GM18517 (cell line): ENCODE measurements around the gene FIGNL1.
A peak's percentile ranks its signal among the peaks of the same experiment; 100 is the strongest.

Source experiments
- ATAC-seq: cut with Tn5 transposase; IDR thresholded peaks from one replicate; pipeline ENCODE4 v1.9.1; 2021; ENCODE audit warnings: mild to moderate bottlenecking, moderate library complexity; ENCODE audit not compliant: unreplicated experiment

FIGNL1 gene

GRCh38 chr7:50431316-50431715, 18.8 kb downstream of the FIGNL1 start:
- no peak for ATAC-seq

DNA sequence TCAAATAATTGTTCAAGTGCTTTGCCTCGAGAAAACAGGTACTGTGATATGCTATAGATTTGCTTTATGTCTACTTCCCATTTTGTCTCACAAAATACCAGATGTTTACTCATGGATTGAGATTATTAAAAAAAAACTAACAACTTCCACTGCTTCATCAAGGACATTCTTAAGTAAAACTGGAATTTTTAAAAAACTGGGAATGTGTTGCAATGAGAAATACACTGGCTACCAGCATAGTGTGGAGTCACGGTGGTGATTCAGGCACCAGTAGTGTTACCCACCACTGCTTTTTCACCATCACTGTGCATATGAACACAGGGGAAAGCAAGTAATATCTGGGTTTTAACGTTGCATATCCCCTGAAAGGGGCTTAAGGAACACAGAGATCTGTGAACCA, 21.2 kb downstream of the FIGNL1 start:
- no peak for ATAC-seq

GRCh38 chr7:50427518-50427917, 22.6 kb downstream of the FIGNL1 start:
- no peak for ATAC-seq

GRCh38 chr7:50426280-50427045, 23.7 kb downstream of the FIGNL1 start:
- ATAC-seq, result no peak

- ATAC-seq, result no peak
These were observed 24.8 kb downstream of the FIGNL1 start for GRCh38 chr7:50425318-50425717.

GRCh38 chr7:50423860-50424259, 26.3 kb downstream of the FIGNL1 start:
- ATAC-seq, result no peak

DNA sequence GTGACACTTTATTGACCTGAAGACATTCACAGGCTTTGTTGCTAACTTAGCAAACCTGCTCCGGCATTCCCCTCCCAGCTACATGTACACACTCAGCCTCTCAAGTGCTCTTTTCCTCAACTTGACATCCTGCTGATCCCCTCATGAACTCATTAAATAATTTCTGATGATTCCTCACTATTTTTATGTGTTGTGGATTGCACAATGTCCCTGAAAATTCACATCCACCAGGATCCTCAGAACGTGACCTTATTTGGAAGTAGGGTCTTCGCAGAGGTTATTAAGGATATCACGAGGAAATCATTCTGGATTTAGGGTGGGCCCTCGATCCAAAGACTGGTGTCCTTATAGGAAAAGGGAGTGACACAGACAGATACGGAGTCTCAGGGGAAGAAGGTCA, 27.3 kb downstream of the FIGNL1 start:
- no peak for ATAC-seq

- ATAC-seq, result no peak
These were observed 29.1 kb downstream of the FIGNL1 start for GRCh38 chr7:50421043-50421442.

GRCh38 chr7:50418526-50419290, 31.4 kb downstream of the FIGNL1 start:
- no peak for ATAC-seq

- peak; percentile 88 for ATAC-seq
These were observed 32.0 kb downstream of the FIGNL1 start for GRCh38 chr7:50418086-50418515.

- ATAC-seq, result peak; percentile 76
These were observed 33.5 kb downstream of the FIGNL1 start for GRCh38 chr7:50416527-50417182.

DNA sequence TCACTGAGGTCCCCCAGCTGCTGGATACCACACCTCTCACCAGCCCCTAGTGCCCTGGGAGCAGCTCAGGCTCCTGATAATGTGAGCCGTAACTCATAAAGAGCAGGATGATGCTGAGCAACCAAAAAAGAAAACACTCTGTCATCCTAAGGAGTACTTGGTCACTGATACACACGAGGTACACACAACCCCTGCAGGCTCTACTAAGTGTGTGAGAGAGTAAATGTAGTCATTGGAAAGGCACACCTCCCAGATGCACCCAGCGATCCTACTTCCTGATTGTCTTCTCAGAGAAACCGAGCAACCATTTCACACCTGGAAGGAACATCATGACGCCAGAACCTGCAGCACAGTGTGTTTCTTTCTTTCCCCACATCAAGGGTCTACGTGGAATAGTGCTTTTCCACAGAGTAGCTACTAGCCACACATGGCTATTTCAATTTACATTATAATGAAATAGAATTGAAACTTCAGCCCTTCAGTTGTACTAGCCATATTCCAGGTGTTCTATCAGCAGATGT, 34.2 kb downstream of the FIGNL1 start:
- no peak for ATAC-seq

GRCh38 chr7:50413561-50413960, 36.6 kb downstream of the FIGNL1 start:
- ATAC-seq, result no peak

DNA sequence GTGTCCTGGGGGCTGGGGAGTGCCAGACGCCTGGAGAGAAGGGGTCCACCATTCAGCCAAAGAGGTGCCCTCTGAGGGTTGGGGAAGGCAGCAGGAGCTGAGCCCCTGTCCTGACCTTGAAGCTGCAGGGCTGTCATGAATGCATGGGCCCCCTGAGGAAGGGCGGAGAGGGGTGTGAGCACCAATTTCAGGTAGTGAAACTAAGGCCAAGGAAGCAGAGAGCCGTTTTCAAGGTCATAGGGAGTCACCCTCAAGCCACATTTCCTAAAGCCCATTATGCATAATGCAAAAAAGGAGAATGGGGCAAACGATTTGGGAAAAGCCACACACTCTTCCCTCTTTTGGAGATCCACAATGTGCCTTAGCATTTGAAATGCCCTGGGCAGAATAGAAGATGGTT, 37.2 kb downstream of the FIGNL1 start:
- no peak for ATAC-seq

GRCh38 chr7:50411332-50411731, 38.8 kb downstream of the FIGNL1 start:
- ATAC-seq, result no peak

DNA sequence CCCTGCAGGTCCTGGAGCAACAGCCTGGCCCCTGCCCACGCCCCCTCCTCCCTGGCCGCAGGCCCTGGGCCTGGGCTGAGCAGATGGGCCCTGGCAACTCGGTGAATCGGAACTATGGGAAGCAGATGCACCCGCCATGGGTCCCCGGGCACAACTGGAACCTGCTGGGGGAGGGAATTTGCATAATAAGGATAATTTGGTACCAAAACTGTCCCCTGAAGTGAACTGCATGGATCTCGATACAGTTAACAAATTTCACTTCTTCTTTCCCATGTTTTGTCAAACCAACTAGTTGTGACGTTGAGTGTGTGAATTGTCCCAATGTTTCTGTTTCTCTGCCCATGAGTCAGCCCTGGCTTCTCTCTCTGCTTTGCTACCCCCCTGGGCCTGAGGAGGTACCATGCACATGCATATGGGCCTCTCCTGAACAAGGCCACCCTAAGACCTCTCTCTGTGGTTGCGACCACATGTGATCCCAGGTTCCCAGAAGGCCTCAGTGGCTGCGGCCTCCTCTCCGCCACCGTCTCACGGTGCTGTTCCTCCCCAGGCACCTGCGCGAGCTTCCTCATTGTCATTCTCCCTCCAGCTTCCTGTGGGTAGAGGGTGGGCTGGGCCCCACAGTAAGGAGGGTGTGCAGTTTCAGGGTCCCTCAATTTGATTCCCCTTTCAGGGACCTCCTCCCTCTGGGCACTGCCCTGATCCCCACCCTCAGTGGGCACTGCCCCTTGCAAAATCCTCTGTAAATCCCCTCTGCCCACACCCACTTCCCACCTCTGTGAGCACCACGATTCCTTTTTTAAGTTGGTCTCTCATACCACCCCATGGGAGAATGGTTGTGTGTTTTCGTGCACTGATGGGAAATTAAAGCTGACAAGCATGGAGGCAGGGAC, 40.0 kb downstream of the FIGNL1 start:
- ATAC-seq, result peak; percentile 55

- no peak for ATAC-seq
These were observed 43.2 kb downstream of the FIGNL1 start for GRCh38 chr7:50406935-50407334.

GRCh38 chr7:50405221-50405620, 44.9 kb downstream of the FIGNL1 start:
- ATAC-seq, result no peak

DNA sequence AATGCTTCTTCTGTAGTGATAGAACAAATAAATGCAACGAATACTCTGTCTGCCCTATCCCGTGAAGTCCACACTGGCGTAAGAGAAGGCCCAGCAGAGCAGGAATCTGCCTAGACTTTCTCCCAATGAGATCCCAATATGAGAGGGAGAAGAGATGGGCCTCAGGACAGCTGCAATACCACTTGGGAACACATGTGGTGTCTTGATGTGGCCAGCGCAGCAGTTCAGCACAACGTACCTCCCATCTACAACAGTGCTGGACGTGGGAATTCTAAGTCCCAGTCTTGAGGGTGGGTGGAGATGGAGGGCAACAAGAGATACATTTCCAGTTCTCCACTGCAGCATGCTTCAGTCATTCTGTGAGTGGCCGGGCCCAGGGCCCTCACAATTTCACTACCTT, 45.8 kb downstream of the FIGNL1 start:
- ATAC-seq, result no peak

- no peak for ATAC-seq
These were observed 50.0 kb downstream of the FIGNL1 start for GRCh38 chr7:50400114-50400513.

GRCh38 chr7:50399635-50400034, 50.5 kb downstream of the FIGNL1 start:
- no peak for ATAC-seq
